SH-SY5Y (cell line): Measurements from ENCODE around the gene CLDN20.

ENCODE experiments used
- GATA2 ChIP-seq: IDR thresholded peaks from 2 replicates; pipeline ENCODE4 v1.6.1; 2011; ENCODE audit warnings: mild to moderate bottlenecking, low read depth, low read length
- GATA3 ChIP-seq: IDR thresholded peaks from 2 replicates; pipeline ENCODE4 v1.6.1; 2011; ENCODE audit warnings: low read depth, mild to moderate bottlenecking, low read length, moderate library complexity

- TF ChIP-seq GATA2: no peak
- TF ChIP-seq GATA3: no peak
Measured at GRCh38 chr6:155224618-155225017, 39.2 kb upstream of the CLDN20 start.
